T-cell (primary cell): Measurements from ENCODE around the gene TCP1. TPM values are rescaled to one million over a fixed set of nuclear protein-coding genes. Genes with fewer than 3 reads are reported as not detected.

ENCODE experiments used
- ATAC-seq, 4 experiments: fragments of 200-7000 bp in 3 of 4; fragments of 150-1000 bp in 1 of 4; cut with Tn5 transposase; replicated peaks in 1 of 4; 1 replicate in 3 of 4; 2 replicates in 1 of 4; pipeline ENCODE4 v1.10.0; 2021; ENCODE audit warnings: moderate library complexity in 3 of 4, mild to moderate bottlenecking in 2 of 4, moderate number of reproducible peaks in 1 of 4
- CTCF ChIA-PET, 2 donors: fragments of 300-600 bp; sonication (Branson Sonifier 250); formaldehyde crosslinking; loops; one replicate each; lab custom pipeline; 2022; ENCODE audit warnings: antibody characterized with exemption in 2 of 2; lab: Charles Lee
- POLR2A ChIA-PET, 2 donors: fragments of 300-600 bp; sonication (Branson Sonifier 250); formaldehyde crosslinking; loops; one replicate each; lab custom pipeline; 2022; ENCODE audit warnings: antibody characterized with exemption in 2 of 2; lab: Charles Lee
- DNase-seq, 35 experiments: peaks; one replicate each; pipeline versions ENCODE4 v3.0.0 to v3.0.0-alpha.2; 2013 to 2023
- H3K27ac ChIP-seq: one replicate; pipeline ENCODE4 v1.5.1; 2013; ENCODE audit warnings: low read length
- H3K27me3 ChIP-seq, 2 experiments: replicated peaks in 1 of 2; 1 replicate in 1 of 2; 2 replicates in 1 of 2; pipeline versions ENCODE4 v1.6.1 to v1.7.0; 2013; ENCODE audit warnings: low read length in 1 of 2, mixed read lengths in 1 of 2; ENCODE audit not compliant: control insufficient read depth in 2 of 2, insufficient read depth in 2 of 2; ENCODE audit errors: extremely low read depth in 1 of 2
- H3K36me3 ChIP-seq, 2 donors: 1 replicate in 1 of 2; 2 replicates in 1 of 2; pipeline versions ENCODE4 v1.6.1 to v1.7.0; 2013; ENCODE audit warnings: low read length in 1 of 2; ENCODE audit not compliant: control insufficient read depth in 2 of 2, insufficient read depth in 1 of 2; ENCODE audit errors: extremely low read depth in 1 of 2
- H3K4me1 ChIP-seq, 2 experiments: 1 replicate in 1 of 2; 2 replicates in 1 of 2; pipeline versions ENCODE4 v1.6.1 to v1.7.0; 2013; ENCODE audit warnings: low read length in 2 of 2, mixed read lengths in 1 of 2; ENCODE audit not compliant: insufficient read depth in 2 of 2, control insufficient read depth in 1 of 2; ENCODE audit errors: extremely low read depth in 1 of 2
- H3K4me3 ChIP-seq, 2 donors: 1 replicate in 1 of 2; 2 replicates in 1 of 2; pipeline versions ENCODE4 v1.5.1 to v1.7.0; 2013; ENCODE audit warnings: mild to moderate bottlenecking in 2 of 2, low read length in 1 of 2, moderate library complexity in 1 of 2; ENCODE audit not compliant: control insufficient read depth in 1 of 2; ENCODE audit errors: extremely low read depth in 1 of 2
- H3K9me3 ChIP-seq: 2 replicates; pipeline ENCODE4 v1.7.0; 2013
- H3K27ac Mint-ChIP-seq, 2 donors: one replicate each; pipeline ENCODE4 v1.8.0; 2020 to 2021; ENCODE audit warnings: mild to moderate bottlenecking in 2 of 2, mixed read lengths in 2 of 2
- H3K27me3 Mint-ChIP-seq, 2 donors: one replicate each; pipeline ENCODE4 v1.8.0; 2021 to 2022; ENCODE audit warnings: mixed read lengths in 2 of 2
- H3K36me3 Mint-ChIP-seq: one replicate; pipeline ENCODE4 v1.8.0; 2021; ENCODE audit warnings: mixed read lengths
- H3K4me1 Mint-ChIP-seq, 3 donors: one replicate each; pipeline ENCODE4 v1.8.0; 2020 to 2022; ENCODE audit warnings: mixed read lengths in 3 of 3, mild to moderate bottlenecking in 1 of 3
- H3K4me3 Mint-ChIP-seq, 3 donors: one replicate each; pipeline ENCODE4 v1.8.0; 2020 to 2022; ENCODE audit warnings: mild to moderate bottlenecking in 3 of 3, mixed read lengths in 3 of 3, moderate library complexity in 3 of 3
- H3K9me3 Mint-ChIP-seq, 3 donors: one replicate each; pipeline ENCODE4 v1.8.0; 2020 to 2022; ENCODE audit warnings: mixed read lengths in 3 of 3
- WGBS: methylation state at CpG from one replicate; pipeline ENCODE4 v1.1.5; 2013; ENCODE audit warnings: missing lambda C conversion rate; ENCODE audit not compliant: insufficient coverage; 5-methylcytosine and 5-hydroxymethylcytosine counted together
- total RNA-seq, 35 experiments: library from RNA in 6 of 35; stranded (reverse) in 6 of 35; fragments of 120-200 nt in 1 of 35; gene quantifications; one replicate each; pipeline versions ENCODE4 v1.2.1 to v1.2.4 and lab custom pipeline; 2013 to 2026

TCP1 gene
- total RNA-seq, 5 donors from 2014 or later (not counting 1 experiment from before 2014, with no cell fraction given) = 129 to 188 (median 146) TPM

DNA sequence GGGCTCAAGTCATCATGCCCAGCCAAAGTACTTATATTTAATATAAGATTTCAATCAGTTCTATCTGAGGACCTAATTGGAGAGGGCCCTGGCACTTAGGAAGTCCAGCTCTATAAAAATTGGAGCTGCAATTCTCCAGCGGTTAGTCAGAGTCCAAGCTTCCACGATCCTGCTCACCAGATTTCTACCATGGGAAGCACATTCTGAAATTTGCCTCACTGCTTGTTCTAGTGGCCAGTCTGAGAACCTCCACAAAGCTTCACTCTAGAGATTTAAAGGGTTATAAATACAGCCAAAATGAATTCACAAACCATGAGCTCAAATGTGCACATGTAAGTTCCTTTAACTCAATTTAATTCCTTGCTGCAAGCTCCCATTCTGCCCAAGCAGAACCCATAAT lies 44.2 kb upstream of the TCP1 start:
- Mint-ChIP-seq H3K27ac (peak overlapping the region; percentile 45 to 61), H3K36me3 (no peaks in the 10 kb centered on the region), H3K9me3 (no peaks in the 10 kb centered on the region), H3K4me1 (peaks cover 27 to 42% (median 32%) of the 10 kb centered on the region in 3 donors), H3K27me3 (no peaks in the 10 kb centered on the region), H3K4me3 (no peak overlapping the region)
- CTCF ChIA-PET = interaction anchor here in 1 of 2 donors (0.5 kb wide), 2 partner anchors 10 to 74 kb away, joined by 3 read pairs; no protein-coding TSS in a partner anchor
- Histone ChIP-seq H3K36me3 (no peaks in the 10 kb centered on the region), H3K4me1 (peaks cover 24 to 33% of the 10 kb centered on the region in 2 experiments), H3K4me3 (no peak overlapping the region), H3K27ac (no peak overlapping the region), H3K27me3 (peaks cover 0 to 6% of the 10 kb centered on the region in 2 experiments), H3K9me3 (no peaks in the 10 kb centered on the region)
- ATAC-seq (no peak), DNase-seq (no peak)
- POLR2A ChIA-PET = no interaction called here
- WGBS = 92% methylated on average over 2 of the region's 2 CpGs

DNA sequence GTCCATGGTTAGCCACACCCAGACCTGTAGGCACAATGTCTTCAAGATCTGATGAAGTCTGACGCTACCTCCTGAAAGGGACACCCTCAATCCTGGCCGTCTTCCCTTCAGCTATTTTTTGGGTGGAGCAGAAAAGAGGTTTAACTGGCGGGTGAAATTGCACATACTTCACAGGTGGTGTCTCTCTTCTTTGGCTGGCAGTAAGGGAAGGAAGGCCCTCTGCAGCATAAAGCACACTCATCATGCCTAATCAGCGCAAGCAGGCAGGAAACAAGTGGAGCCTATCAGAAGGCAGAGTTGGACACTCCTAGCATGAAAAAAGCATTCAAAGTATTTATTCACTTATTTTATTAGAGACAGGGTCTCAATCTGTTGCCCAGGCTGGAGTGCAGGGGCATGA lies 43.5 kb upstream of the TCP1 start:
- ATAC-seq (peak; percentile 31 to 61 (median 42)), DNase-seq (peak in 1 of 35 experiments; percentile 20)
- 50% methylated on average over 1 of the region's 4 CpGs for WGBS
- Mint-ChIP-seq H3K27ac (peak overlapping the region in 1 of 2 donors; percentile 71), H3K27me3 (no peaks in the 10 kb centered on the region), H3K4me1 (peaks cover 27 to 42% (median 32%) of the 10 kb centered on the region in 3 donors), H3K36me3 (no peaks in the 10 kb centered on the region), H3K9me3 (no peaks in the 10 kb centered on the region), H3K4me3 (no peak overlapping the region)
- POLR2A ChIA-PET = no interaction called here
- Histone ChIP-seq H3K9me3 (no peaks in the 10 kb centered on the region), H3K36me3 (no peaks in the 10 kb centered on the region), H3K4me3 (no peak overlapping the region), H3K27ac (no peak overlapping the region), H3K4me1 (peaks cover 24 to 33% of the 10 kb centered on the region in 2 experiments), H3K27me3 (peaks cover 0 to 6% of the 10 kb centered on the region in 2 experiments)
- CTCF ChIA-PET = interaction anchor here in 1 of 2 donors (0.8 kb wide), 1 partner anchor 30 kb away, joined by 3 read pairs; no protein-coding TSS in a partner anchor

DNA sequence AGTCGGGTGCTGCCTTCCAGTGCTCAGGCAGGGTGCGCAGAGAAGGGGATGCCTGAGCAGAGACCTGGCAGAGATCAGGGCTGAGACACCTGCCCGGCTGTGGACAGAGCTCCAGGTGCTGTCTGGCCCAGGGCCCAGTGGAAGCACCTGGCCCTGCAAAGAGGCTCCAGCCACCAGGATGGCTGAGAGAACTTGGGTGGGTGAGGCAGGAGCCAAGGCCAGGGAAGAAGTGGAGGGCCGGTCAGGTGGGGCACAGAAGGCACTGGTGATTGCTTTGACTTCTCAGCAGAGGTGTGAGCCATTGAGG lies 41.9 kb upstream of the TCP1 start:
- Histone ChIP-seq H3K27ac (no peak overlapping the region), H3K4me1 (peaks cover 24 to 33% of the 10 kb centered on the region in 2 experiments), H3K4me3 (no peak overlapping the region), H3K9me3 (no peaks in the 10 kb centered on the region), H3K27me3 (peaks cover 0 to 3% of the 10 kb centered on the region in 2 experiments), H3K36me3 (no peaks in the 10 kb centered on the region)
- Mint-ChIP-seq H3K4me3 (no peak overlapping the region), H3K27me3 (no peaks in the 10 kb centered on the region), H3K9me3 (no peaks in the 10 kb centered on the region), H3K4me1 (peaks cover 27 to 42% (median 32%) of the 10 kb centered on the region in 3 donors), H3K36me3 (no peaks in the 10 kb centered on the region), H3K27ac (no peak overlapping the region)
- WGBS = 92% methylated on average over 4 of the region's 4 CpGs
- ChIA-PET POLR2A (no interaction called here), CTCF (no interaction called here)
- no peak for ATAC-seq
- no peak for DNase-seq

DNA sequence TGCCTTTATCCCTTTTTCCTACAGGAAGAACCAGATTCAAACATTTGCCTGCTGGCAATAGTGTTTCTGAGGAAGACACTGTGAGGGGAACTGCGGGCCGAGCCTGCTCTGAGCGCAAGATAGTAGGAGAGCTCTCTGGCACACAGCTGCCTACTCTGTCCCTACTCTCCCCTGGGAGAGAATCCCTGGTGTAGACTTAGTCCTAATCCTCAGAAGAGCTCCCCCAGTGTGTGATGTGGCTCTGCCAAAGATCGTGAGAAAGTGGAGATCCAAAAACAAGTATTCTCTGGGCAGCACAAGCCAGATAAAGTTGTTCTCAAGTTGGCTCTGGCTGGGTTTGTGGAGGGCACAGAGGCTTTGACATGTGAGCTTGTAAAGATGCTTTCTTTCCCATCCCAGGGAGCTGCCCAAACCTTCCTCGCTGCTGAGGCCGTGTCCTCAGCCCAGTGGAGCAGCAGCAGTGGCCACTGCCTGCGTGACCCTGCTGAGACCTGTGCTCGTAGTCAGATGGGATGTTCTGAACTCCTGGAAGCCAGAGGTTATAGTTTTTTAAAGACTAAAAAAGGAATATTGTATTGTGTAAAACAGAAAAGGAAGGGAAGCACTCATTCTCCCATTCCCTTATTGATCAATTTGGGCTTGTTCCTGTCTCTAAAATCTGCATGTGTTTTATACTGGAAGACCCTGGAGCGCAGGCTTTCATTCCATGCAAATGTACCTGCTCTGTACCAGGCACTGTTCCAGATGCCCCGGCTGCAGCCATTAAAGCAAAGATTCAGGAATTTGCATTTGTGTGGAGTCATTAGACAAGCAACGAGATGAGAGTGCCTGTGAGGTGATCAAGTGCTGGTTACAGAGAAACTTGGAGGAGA lies 41.3 kb upstream of the TCP1 start:
- H3K27ac ChIP-seq = no peak overlapping the region
- WGBS = 69% methylated on average over 5 of the region's 11 CpGs
- DNase-seq (no peak), ATAC-seq (no peak)
- H3K9me3 Mint-ChIP-seq = no peaks in the 10 kb centered on the region
- CTCF ChIA-PET = no interaction called here
- peaks cover 0 to 3% of the 10 kb centered on the region in 2 experiments for H3K27me3 ChIP-seq
- POLR2A ChIA-PET = interaction anchor here in 1 of 2 donors (0.5 kb wide), 1 partner anchor 61 kb away, joined by 3 read pairs; no protein-coding TSS in a partner anchor
- H3K4me1 Mint-ChIP-seq = peaks cover 27 to 42% (median 32%) of the 10 kb centered on the region in 3 donors
- H3K9me3 ChIP-seq = no peaks in the 10 kb centered on the region
- H3K36me3 Mint-ChIP-seq = no peaks in the 10 kb centered on the region
- H3K36me3 ChIP-seq = no peaks in the 10 kb centered on the region
- H3K27me3 Mint-ChIP-seq = no peaks in the 10 kb centered on the region
- H3K4me3 Mint-ChIP-seq = no peak overlapping the region
- no peak overlapping the region for H3K4me3 ChIP-seq
- H3K27ac Mint-ChIP-seq = no peak overlapping the region
- H3K4me1 ChIP-seq = peaks cover 24 to 33% of the 10 kb centered on the region in 2 experiments

DNA sequence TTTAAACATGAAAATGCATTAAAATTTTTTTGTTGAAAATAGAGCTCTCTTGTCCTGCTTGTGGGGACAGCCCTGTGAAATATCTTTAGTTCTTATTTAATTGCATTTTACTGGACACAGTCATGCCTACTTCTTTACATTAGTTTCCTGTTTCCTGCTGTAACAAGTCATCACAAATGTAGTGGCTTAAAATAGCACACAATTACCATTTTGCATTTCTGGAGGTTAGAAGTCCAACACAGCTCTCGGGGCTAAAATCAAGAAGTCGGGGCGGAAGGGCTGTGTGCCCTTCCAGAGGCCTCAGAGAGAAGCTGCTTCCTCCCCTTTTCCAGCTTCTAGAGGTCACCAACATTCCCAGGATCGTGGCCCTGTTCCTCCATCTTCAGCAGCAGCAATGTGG lies 40.1 kb upstream of the TCP1 start:
- no peak overlapping the region for H3K4me3 Mint-ChIP-seq
- no peak overlapping the region for H3K27ac ChIP-seq
- H3K27me3 ChIP-seq = peaks cover 0 to 3% of the 10 kb centered on the region in 2 experiments
- H3K9me3 Mint-ChIP-seq = no peaks in the 10 kb centered on the region
- no peaks in the 10 kb centered on the region for H3K9me3 ChIP-seq
- WGBS = 33% methylated on average over 4 of the region's 4 CpGs
- CTCF ChIA-PET = interaction anchor here in 1 of 2 donors (0.6 to 0.7 kb wide), 2 partner anchors 10 to 23 kb away, joined by 4 read pairs; no protein-coding TSS in a partner anchor
- H3K36me3 Mint-ChIP-seq = no peaks in the 10 kb centered on the region
- no peaks in the 10 kb centered on the region for H3K36me3 ChIP-seq
- no peak for DNase-seq
- H3K27me3 Mint-ChIP-seq = no peaks in the 10 kb centered on the region
- no peak overlapping the region for H3K4me3 ChIP-seq
- no peak for ATAC-seq
- peaks cover 20 to 32% (median 21%) of the 10 kb centered on the region in 3 donors for H3K4me1 Mint-ChIP-seq
- POLR2A ChIA-PET = interaction anchor here in 1 of 2 donors (0.7 kb wide), 1 partner anchor 300 kb away, joined by 5 read pairs; no protein-coding TSS in a partner anchor
- H3K4me1 ChIP-seq = peaks cover 17 to 22% of the 10 kb centered on the region in 2 experiments
- no peak overlapping the region for H3K27ac Mint-ChIP-seq

DNA sequence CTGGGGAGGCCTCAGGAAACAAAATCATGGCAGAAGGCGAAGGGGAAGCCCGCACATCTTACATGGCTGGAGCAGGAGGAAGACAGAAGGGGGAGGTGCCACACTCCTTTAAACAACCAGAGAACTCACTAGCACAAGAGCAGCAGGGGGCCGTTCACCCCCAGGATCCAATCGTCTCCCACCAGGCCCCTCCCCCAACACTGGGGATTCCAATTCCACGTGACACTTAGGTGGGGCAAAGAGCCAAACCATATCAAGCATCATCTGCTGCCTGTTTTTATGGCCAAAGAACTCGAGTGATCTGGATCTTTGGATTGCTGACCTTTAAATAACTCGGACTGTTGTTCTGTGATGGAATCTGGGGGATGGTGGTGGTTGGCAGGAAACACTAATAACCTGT lies 38.7 kb upstream of the TCP1 start:
- no peak overlapping the region for H3K27ac Mint-ChIP-seq
- WGBS = 62% methylated on average over 2 of the region's 7 CpGs
- ATAC-seq = no peak

More for the DNA sequence above, 38.7 kb upstream of the TCP1 start:
- Mint-ChIP-seq H3K27me3 (no peaks in the 10 kb centered on the region), H3K4me1 (peaks cover 8 to 18% (median 9%) of the 10 kb centered on the region in 3 donors), H3K4me3 (no peak overlapping the region), H3K36me3 (no peaks in the 10 kb centered on the region), H3K9me3 (no peaks in the 10 kb centered on the region)
- POLR2A ChIA-PET = no interaction called here
- CTCF ChIA-PET = interaction anchor here in 1 of 2 donors (0.5 kb wide), 1 partner anchor 9 kb away, joined by 4 read pairs; no protein-coding TSS in a partner anchor
- no peak overlapping the region for H3K4me3 ChIP-seq
- DNase-seq = no peak
- no peak overlapping the region for H3K27ac ChIP-seq
- H3K36me3 ChIP-seq = no peaks in the 10 kb centered on the region
- no peaks in the 10 kb centered on the region for H3K9me3 ChIP-seq
- peaks cover 0 to 7% of the 10 kb centered on the region in 2 experiments for H3K27me3 ChIP-seq
- H3K4me1 ChIP-seq = peaks cover 4 to 8% of the 10 kb centered on the region in 2 experiments
